Measurements from ENCODE around the gene SLC25A51.

DNA sequence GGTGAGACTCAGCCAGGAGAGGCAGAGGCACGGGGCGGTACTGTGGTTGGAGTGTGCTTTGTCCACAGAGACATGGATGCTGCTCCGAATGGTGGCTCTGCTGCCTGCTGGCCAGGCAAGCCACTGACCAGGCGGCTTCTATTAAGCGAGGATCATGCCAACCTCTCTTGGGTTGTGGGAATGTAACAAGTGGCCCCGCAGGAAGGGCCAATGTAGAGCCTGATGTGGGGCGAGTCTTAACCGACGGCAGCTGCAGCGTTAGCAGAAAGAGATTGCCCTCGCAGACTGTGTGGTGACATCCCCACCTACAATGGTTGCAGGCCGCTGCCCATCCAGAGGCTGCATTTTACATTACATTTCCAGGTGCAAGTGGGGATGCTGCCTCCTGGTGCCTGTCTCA is 46.6 kb upstream of the SLC25A51 start:
- TF ChIP-seq CTCF (IDR thresholded peaks at IDR 0.05) = no peak
- no peak for TF ChIP-seq POLR2AphosphoS5 (IDR thresholded peaks at IDR 0.05; ENCODE audit: low read depth, low read length)
- no peak for TF ChIP-seq REST (IDR thresholded peaks at IDR 0.05; ENCODE audit: insufficient read depth in 1 of 2, low read depth in 2 of 2, low read length in 1 of 2)
- no peak for TF ChIP-seq SIN3A (IDR thresholded peaks at IDR 0.05; ENCODE audit: borderline replicate concordance, insufficient read depth, low read depth, low read length)
